GM21381 (cell line): ENCODE measurements around the gene PARD3B.

Experiments used
- ATAC-seq: cut with Tn5 transposase; IDR thresholded peaks from one replicate; pipeline ENCODE4 v1.9.1; 2021; ENCODE audit warnings: mild to moderate bottlenecking, moderate library complexity; ENCODE audit not compliant: unreplicated experiment

The PARD3B gene

GRCh38 chr2:204808494-204808893, 263.2 kb downstream of the PARD3B start:
- ATAC-seq = no peak

GRCh38 chr2:204824751-204825453, 279.6 kb downstream of the PARD3B start:
- no peak for ATAC-seq

- ATAC-seq = no peak
Measured at GRCh38 chr2:204825681-204826080, 280.4 kb downstream of the PARD3B start.

- no peak for ATAC-seq
Measured at GRCh38 chr2:204827701-204828590, 282.7 kb downstream of the PARD3B start.

- ATAC-seq = no peak
Measured at GRCh38 chr2:204834716-204835384, 289.6 kb downstream of the PARD3B start.

GRCh38 chr2:204835786-204836185, 290.5 kb downstream of the PARD3B start:
- no peak for ATAC-seq

GRCh38 chr2:204840504-204840903, 295.2 kb downstream of the PARD3B start:
- no peak for ATAC-seq

GRCh38 chr2:204842068-204842467, 296.8 kb downstream of the PARD3B start:
- no peak for ATAC-seq

GRCh38 chr2:204842661-204843485, 297.6 kb downstream of the PARD3B start:
- ATAC-seq = no peak

GRCh38 chr2:204846471-204846870, 301.2 kb downstream of the PARD3B start:
- ATAC-seq = no peak

- ATAC-seq = no peak
Measured at GRCh38 chr2:204849892-204850291, 304.6 kb downstream of the PARD3B start.

- no peak for ATAC-seq
Measured at GRCh38 chr2:204850581-204850980, 305.3 kb downstream of the PARD3B start.

GRCh38 chr2:204853905-204854304, 308.6 kb downstream of the PARD3B start:
- no peak for ATAC-seq

GRCh38 chr2:204860274-204860673, 315.0 kb downstream of the PARD3B start:
- ATAC-seq = no peak

GRCh38 chr2:204862809-204863208, 317.5 kb downstream of the PARD3B start:
- no peak for ATAC-seq

- no peak for ATAC-seq
Measured at GRCh38 chr2:204863336-204863735, 318.1 kb downstream of the PARD3B start.

GRCh38 chr2:204869132-204869823, 324.0 kb downstream of the PARD3B start:
- ATAC-seq = no peak

- ATAC-seq = no peak
Measured at GRCh38 chr2:204870053-204870452, 324.8 kb downstream of the PARD3B start.

GRCh38 chr2:204871231-204871953, 326.1 kb downstream of the PARD3B start:
- ATAC-seq = no peak
